K562 (cell line): Measurements from ENCODE around the gene SART3. TPM values are rescaled to one million over a fixed set of nuclear protein-coding genes. Genes with fewer than 3 reads are reported as not detected.
A peak's percentile ranks its signal among the peaks of the same experiment; 100 is the strongest.

Experiments used
- ATAC-seq: fragments of 200-7000 bp; cut with Tn5 transposase; 3 replicates; pipeline ENCODE4 v1.9.1; 2020; ENCODE audit warnings: moderate library complexity
- BruUV-seq: library from RNA; stranded (reverse); fragments of 400-500 nt; replicated peaks from 2 replicates; lab custom pipeline; 2021; lab: Mats Ljungman, UMichigan
- CTCF ChIA-PET: fragments of 300-600 bp; formaldehyde crosslinking; extraction: SDS; loops from one replicate; lab custom pipeline; 2021; ENCODE audit warnings: low intra/inter-chr PET ratio; lab: Yijun Ruan, JAX
- POLR2A ChIA-PET: fragments of 300-600, 350-650 bp; sonication (Branson Sonifier 250); formaldehyde crosslinking; extraction: SDS; loops from one replicate; lab custom pipeline; 2021; ENCODE audit warnings: antibody characterized with exemption, inconsistent platforms; lab: Yijun Ruan, JAX
- DNase-seq, 4 experiments: peaks; one replicate each; pipeline versions ENCODE4 v3.0.0 to v3.0.0-alpha.2; 2011 to 2018; ENCODE audit warnings: low spot score in 3 of 4, mixed read lengths in 3 of 4; ENCODE audit errors: extremely low read depth in 1 of 4
- FAIRE-seq: peaks from 2 replicates; lab custom pipeline; 2011; peaks lifted over from hg19 to GRCh38; lab: Jason Lieb, UNC
- H2AFZ ChIP-seq: 2 replicates; pipeline ENCODE4 v1.6.0; 2011; ENCODE audit warnings: low read depth, low read length, control low read depth, inconsistent platforms
- H3K27ac ChIP-seq: fragments of 200-600 bp; 3 replicates; pipeline ENCODE4 v1.8.0; 2011; ENCODE audit warnings: low read depth, mild to moderate bottlenecking, control low read depth, inconsistent platforms, low read length, moderate library complexity, mixed read lengths; ENCODE audit errors: extremely low read depth
- H3K27me3 ChIP-seq, 2 experiments: fragments of 300-600 bp in 1 of 2; 2 replicates in 1 of 2; 3 replicates in 1 of 2; pipeline versions ENCODE4 v1.6.0 to v1.8.0; 2011; ENCODE audit warnings: inconsistent platforms in 2 of 2, low read length in 2 of 2, mild to moderate bottlenecking in 1 of 2, mixed read lengths in 1 of 2, moderate library complexity in 1 of 2; ENCODE audit not compliant: control insufficient read depth in 2 of 2, insufficient read depth in 2 of 2
- H3K36me3 ChIP-seq: fragments of 300-600 bp; 3 replicates; pipeline ENCODE4 v1.8.0; 2011; ENCODE audit warnings: mild to moderate bottlenecking, low read length, inconsistent platforms; ENCODE audit not compliant: control insufficient read depth, insufficient read depth
- H3K4me1 ChIP-seq, 2 experiments: fragments of 200-600 bp in 1 of 2; replicated peaks in 1 of 2; 2 replicates in 1 of 2; 3 replicates in 1 of 2; pipeline versions ENCODE4 v1.5.1 to v1.8.0; 2011; ENCODE audit warnings: inconsistent platforms in 2 of 2, low read length in 2 of 2, mild to moderate bottlenecking in 1 of 2, mixed read lengths in 1 of 2, moderate library complexity in 1 of 2; ENCODE audit not compliant: control insufficient read depth in 2 of 2, insufficient read depth in 2 of 2
- H3K4me2 ChIP-seq: 2 replicates; pipeline ENCODE4 v1.6.1; 2011; ENCODE audit warnings: low read length, control low read depth, inconsistent platforms, mixed read lengths; ENCODE audit not compliant: insufficient read depth
- H3K4me3 ChIP-seq: fragments of 200-600 bp; sonication (generic), shearing (Covaris generic); 2 replicates; pipeline ENCODE4 v1.5.1; 2016; ENCODE audit warnings: control low read depth, inconsistent platforms
- H3K79me2 ChIP-seq: fragments of 200-600 bp; 3 replicates; pipeline ENCODE4 v1.8.0; 2011; ENCODE audit warnings: low read length, inconsistent platforms; ENCODE audit not compliant: control insufficient read depth, insufficient read depth
- H3K9ac ChIP-seq, 2 experiments: 2 replicates each; pipeline versions ENCODE4 v1.6.0 to v1.6.1; 2011; ENCODE audit warnings: low read depth in 2 of 2, low read length in 2 of 2, control low read depth in 1 of 2, inconsistent platforms in 1 of 2, mild to moderate bottlenecking in 1 of 2, mixed read lengths in 1 of 2; ENCODE audit not compliant: insufficient read depth in 1 of 2
- H3K9me1 ChIP-seq: one replicate; pipeline ENCODE4 v1.6.0; 2011; ENCODE audit warnings: inconsistent platforms, mild to moderate bottlenecking, low read length, moderate library complexity; ENCODE audit not compliant: control insufficient read depth, insufficient read depth
- H3K9me3 ChIP-seq: replicated peaks from 2 replicates; pipeline ENCODE4 v1.5.1; 2011; ENCODE audit warnings: low read depth, low read length, inconsistent platforms; ENCODE audit not compliant: control insufficient read depth, insufficient read depth
- H4K20me1 ChIP-seq: replicated peaks from 2 replicates; pipeline ENCODE4 v1.6.1; 2011; ENCODE audit warnings: low read length, inconsistent platforms, mixed read lengths; ENCODE audit not compliant: control insufficient read depth, insufficient read depth
- CTCF ChIP-seq, 3 experiments: IDR thresholded peaks in 2 of 3; conservative IDR thresholded peaks in 1 of 3; 2 replicates each; pipeline ENCODE4 v1.5.1; 2011 to 2012; ENCODE audit warnings: low read length in 3 of 3, mild to moderate bottlenecking in 3 of 3, control low read depth in 2 of 3, improper control_type of control experiment in 1 of 3, inconsistent platforms in 1 of 3, low read depth in 1 of 3, mixed read lengths in 1 of 3, moderate library complexity in 1 of 3; ENCODE audit not compliant: insufficient read depth in 2 of 3
- ERF ChIP-seq: fragments of 450-650 bp; formaldehyde crosslinking; IDR thresholded peaks from 2 replicates; pipeline ENCODE4 v1.4.0; 2020; ENCODE audit warnings: mild to moderate bottlenecking, mixed read lengths
- NR2C2 ChIP-seq, 2 experiments: fragments of 200-800 bp in 1 of 2; sonication (Bioruptor generic) in 1 of 2; sonication (generic) in 1 of 2; formaldehyde crosslinking in 1 of 2; IDR thresholded peaks; 2 replicates each; pipeline versions ENCODE4 v1.6.1 to v1.8.0; 2016 to 2022; ENCODE audit warnings: mild to moderate bottlenecking in 1 of 2, missing compliant biosample characterization in 1 of 2, missing genetic modification characterization in 1 of 2, missing genetic modification reagents in 1 of 2
- POLR2A ChIP-seq: fragments of 450-650 bp; conservative IDR thresholded peaks from 2 replicates; pipeline ENCODE4 v1.6.1; 2016
- TEAD4 ChIP-seq, 2 experiments: sonication (generic) in 1 of 2; formaldehyde crosslinking in 1 of 2; IDR thresholded peaks; 2 replicates each; pipeline versions ENCODE4 v1.6.1 to v1.8.0; 2012 to 2022; ENCODE audit warnings: borderline replicate concordance in 1 of 2, inconsistent platforms in 1 of 2, low read length in 1 of 2, mild to moderate bottlenecking in 1 of 2, missing genetic modification reagents in 1 of 2
- ZFPM2 ChIP-seq: fragments of 250-450 bp; sonication (Bioruptor Pico); IDR thresholded peaks from 2 replicates; pipeline ENCODE4 v1.5.1; 2022; ENCODE audit warnings: mild to moderate bottlenecking
- ZKSCAN8 ChIP-seq: fragments of 200-800 bp; sonication (Bioruptor generic); IDR thresholded peaks from 2 replicates; pipeline ENCODE4 v1.6.1; 2016; ENCODE audit warnings: missing genetic modification characterization, missing compliant biosample characterization
- ZNF184 ChIP-seq: sonication (generic); formaldehyde crosslinking; IDR thresholded peaks from 2 replicates; pipeline ENCODE4 v1.5.0; 2020; ENCODE audit warnings: missing genetic modification reagents
- WGBS: fragments of 100-300 bp; shearing (Covaris generic); methylation state at CpG from one replicate; pipeline ENCODE4 v1.1.6; 2016; ENCODE audit warnings: low coverage, mixed read lengths; ENCODE audit not compliant: insufficient coverage; ENCODE audit errors: missing lambda C conversion rate; 5-methylcytosine and 5-hydroxymethylcytosine counted together
- in situ Hi-C: fragments of 300-500 bp; cut with MboI; formaldehyde crosslinking; loops from 4 replicates; pipeline ENCODE4 v1.15.0; 2018; ENCODE audit warnings: inconsistent platforms, mixed read lengths
- intact Hi-C: fragments of 100-400 bp; cut with micrococcal nuclease; formaldehyde crosslinking; loops from 2 replicates; pipeline ENCODE4 v1.14.2; 2022
- polyA plus RNA-seq, 8 experiments: library from polyadenylated mRNA; depleted of rRNA in 4 of 8; stranded (reverse) in 5 of 8; unstranded in 3 of 8; fragments of >200 nt; fragmentation: Nextera tagmentation in 2 of 8; fragmentation: Illumina TruSeq in 1 of 8; extraction: Ambion mirVana in 2 of 8; extraction: Trizol in 1 of 8; gene quantifications; 2 replicates each; pipeline versions ENCODE4 v1.2.1 to v1.2.3, GENCODE V29; 2011 to 2014; ENCODE audit warnings: inconsistent platforms in 1 of 8, missing spikeins in 1 of 8
- total RNA-seq, 7 experiments: library from RNA; depleted of rRNA in 6 of 7; stranded (reverse); fragments of >200 nt in 6 of 7; fragmentation: Illumina TruSeq in 2 of 7; extraction: Trizol in 2 of 7; gene quantifications; 2 replicates each; pipeline versions ENCODE4 v1.2.1 to v1.2.3, GENCODE V29; 2011 to 2021; ENCODE audit warnings: low replicate concordance in 1 of 7

SART3 gene
- total and polyA plus RNA-seq, 9 of the 15 experiments (the other 6 are each of a cell fraction or from before 2014, with no cell fraction given), result 8.9 to 167 (median 56.7) TPM

- TF ChIP-seq CTCF (IDR thresholded peaks at IDR 0.05 in 2 of 3, conservative IDR thresholded peaks at IDR 0.05 in 1 of 3; ENCODE audit: insufficient read depth in 2 of 3, low read depth in 1 of 3, low read length in 3 of 3), result peak; percentile 13 to 40 (median 31); a peak in 3 of 6 replicates
- no peak for TF ChIP-seq NR2C2 (CRISPR knock-in tag; IDR thresholded peaks at IDR 0.05)
- TF ChIP-seq NR2C2 (tag; IDR thresholded peaks at IDR 0.05), result 0 out of 2 replicates have a peak, but pooled peaks have one; percentile 5
Measured at GRCh38 chr12:108516511-108517275, 44.3 kb downstream of the SART3 start (continued).

DNA sequence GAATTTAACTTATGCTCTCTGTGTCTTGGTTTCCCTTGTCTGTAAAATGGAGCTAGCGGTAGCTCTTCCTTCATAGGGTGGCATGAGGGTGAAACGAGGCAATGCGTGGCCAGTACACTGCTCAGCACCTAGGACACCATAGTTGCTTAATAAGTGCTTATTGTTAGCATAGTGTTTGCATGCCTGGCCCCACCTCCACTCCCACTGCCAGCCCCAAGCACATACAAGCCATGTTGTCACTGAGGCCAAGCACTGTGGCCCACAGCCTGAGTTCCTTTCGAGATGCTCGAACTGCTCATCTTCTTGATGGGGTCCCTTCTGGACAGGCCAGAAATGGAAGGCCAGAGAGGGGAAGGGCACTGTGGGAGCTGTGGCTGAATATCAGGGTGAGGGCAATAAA lies 45.1 kb downstream of the SART3 start:
- ChIA-PET CTCF (no interaction called here), POLR2A (interaction anchor here (0.6 to 3.7 kb wide), 4 partner anchors 16 to 459 kb away, joined by 3 to 15 read pairs (median 5); partner anchors contain the start of gene SART3)
- TF ChIP-seq NR2C2 (CRISPR knock-in tag; IDR thresholded peaks at IDR 0.05), result no peak
- 0 out of 2 replicates have a peak, but pooled peaks have one; percentile 38 for TF ChIP-seq NR2C2 (tag; IDR thresholded peaks at IDR 0.05)
- TF ChIP-seq ZNF184 (CRISPR knock-in tag), result no peak
- TF ChIP-seq POLR2A, result peak; percentile 8; the same call in 1 of the 2 replicates
- peak; percentile 66; the same call in 1 of the 2 replicates for TF ChIP-seq ZKSCAN8 (CRISPR knock-in tag)
- TF ChIP-seq ZFPM2 (CRISPR knock-in tag), result no peak
- 0 out of 2 replicates have a peak, but pooled peaks have one; percentile 8 for TF ChIP-seq ERF (CRISPR knock-in tag)
- 0 out of 2 replicates have a peak, but pooled peaks have one; percentile 1 for TF ChIP-seq TEAD4 (IDR thresholded peaks at IDR 0.05; ENCODE audit: low read length)
- TF ChIP-seq TEAD4 (CRISPR knock-in tag; IDR thresholded peaks at IDR 0.05; ENCODE audit: borderline replicate concordance), result no peak
- in situ Hi-C loops (no loop called here), intact Hi-C loops (no loop called here)
- no peaks in the 10 kb centered on the region for H4K20me1 ChIP-seq
- no peaks in the 10 kb centered on the region for H3K9me3 ChIP-seq
- no TSS peak for BruUV-seq
- H3K36me3 ChIP-seq, result peaks cover 37% of the 10 kb centered on the region
- H3K4me1 ChIP-seq, result peaks cover 8 to 23% of the 10 kb centered on the region in 2 experiments; a peak in 4 of 5 replicates
- FAIRE-seq (no peak), DNase-seq (no peak), ATAC-seq (peak; percentile 1; the same call in 1 of the 3 replicates)
- H3K4me3 ChIP-seq, result peak overlapping the region; percentile 67
- H3K9ac ChIP-seq, result peak overlapping the region; percentile 85 to 94
- H3K79me2 ChIP-seq, result peaks cover 8% of the 10 kb centered on the region
- WGBS, result 58% methylated on average over 5 of the region's 5 CpGs
- no peaks in the 10 kb centered on the region for H3K27me3 ChIP-seq
- H2AFZ ChIP-seq, result peak overlapping the region; percentile 81; the same call in 1 of the 2 replicates
- H3K4me2 ChIP-seq, result peak overlapping the region; percentile 89
- no peaks in the 10 kb centered on the region for H3K9me1 ChIP-seq
- H3K27ac ChIP-seq, result peak overlapping the region; percentile 79
